22Rv1 (cell line): ENCODE data around the gene SMPX.

Source experiments
- CTCF ChIP-seq: fragments of 450-650 bp; IDR thresholded peaks from 2 replicates; pipeline ENCODE4 v1.5.1; 2017; ENCODE audit warnings: mild to moderate bottlenecking
- ZFX ChIP-seq: fragments of 450-650 bp; IDR thresholded peaks from 2 replicates; pipeline ENCODE4 v1.6.1; 2017; ENCODE audit warnings: antibody characterized with exemption, borderline replicate concordance

GRCh38 chrX:21658746-21659145 is 99.2 kb downstream of the SMPX start:
- TF ChIP-seq CTCF (no peak), ZFX (no peak)
